GM18507 (cell line): Measurements from ENCODE around the gene XPNPEP2.

Experiments
- DNase-seq: peaks from one replicate; pipeline ENCODE4 v3.0.0; 2011; ENCODE audit warnings: low read depth; ENCODE audit not compliant: insufficient read length; ENCODE audit errors: extremely low spot score
- FAIRE-seq: peaks from 2 replicates; lab custom pipeline; 2011; peaks lifted over from hg19 to GRCh38; lab: Jason Lieb, UNC

The XPNPEP2 gene

GRCh38 chrX:129746557-129747470, 8.0 kb downstream of the XPNPEP2 start:
- no peak for FAIRE-seq

GRCh38 chrX:129747533-129747932, 8.8 kb downstream of the XPNPEP2 start:
- FAIRE-seq: no peak
- DNase-seq: no peak

More at GRCh38 chrX:129746557-129747470, 8.0 kb downstream of the XPNPEP2 start:
- DNase-seq: no peak

- DNase-seq (no peak), FAIRE-seq (no peak)
Measured at GRCh38 chrX:129748305-129748704, 9.5 kb downstream of the XPNPEP2 start.

- FAIRE-seq (no peak), DNase-seq (no peak)
Measured at GRCh38 chrX:129749069-129749468, 10.3 kb downstream of the XPNPEP2 start.

- DNase-seq (no peak), FAIRE-seq (no peak)
Measured at GRCh38 chrX:129750971-129751370, 12.2 kb downstream of the XPNPEP2 start.

GRCh38 chrX:129754056-129755024, 15.6 kb downstream of the XPNPEP2 start:
- peak; percentile 61 for FAIRE-seq
- no peak for DNase-seq

GRCh38 chrX:129755779-129756650, 17.2 kb downstream of the XPNPEP2 start:
- FAIRE-seq (peak; percentile 85), DNase-seq (no peak)

GRCh38 chrX:129759576-129760061, 20.8 kb downstream of the XPNPEP2 start:
- peak; percentile 80 for FAIRE-seq
- no peak for DNase-seq

- DNase-seq (no peak), FAIRE-seq (no peak)
Measured at GRCh38 chrX:129760155-129760554, 21.4 kb downstream of the XPNPEP2 start.

- DNase-seq (no peak), FAIRE-seq (no peak)
Measured at GRCh38 chrX:129760981-129761380, 22.2 kb downstream of the XPNPEP2 start.

- no peak for FAIRE-seq
Measured at GRCh38 chrX:129761596-129761995, 22.8 kb downstream of the XPNPEP2 start.

GRCh38 chrX:129762448-129762847, 23.7 kb downstream of the XPNPEP2 start:
- DNase-seq: no peak
- FAIRE-seq: no peak

More at GRCh38 chrX:129761596-129761995, 22.8 kb downstream of the XPNPEP2 start:
- no peak for DNase-seq

- FAIRE-seq: peak; percentile 57
- DNase-seq: no peak
Measured at GRCh38 chrX:129763666-129764065, 24.9 kb downstream of the XPNPEP2 start.

- no peak for FAIRE-seq
- no peak for DNase-seq
Measured at GRCh38 chrX:129768186-129768585, 29.4 kb downstream of the XPNPEP2 start.

GRCh38 chrX:129768586-129769466, 30.0 kb downstream of the XPNPEP2 start:
- no peak for DNase-seq
- no peak for FAIRE-seq

- FAIRE-seq: peak; percentile 99
- DNase-seq: no peak
Measured at GRCh38 chrX:129769467-129770154, 30.8 kb downstream of the XPNPEP2 start.

- FAIRE-seq: peak; percentile 86
- no peak for DNase-seq
Measured at GRCh38 chrX:129771266-129771995, 32.7 kb downstream of the XPNPEP2 start.
